ENCODE measurements around the gene CHST7.

The CHST7 gene

GRCh38 chrX:46607916-46608315, 34.4 kb downstream of the CHST7 start:
- DNase-seq (ENCODE audit: low read depth in 2 of 2), result no peak

GRCh38 chrX:46610070-46610658, 36.6 kb downstream of the CHST7 start:
- no peak for DNase-seq (ENCODE audit: low read depth in 2 of 2)

GRCh38 chrX:46611658-46612362, 38.2 kb downstream of the CHST7 start:
- DNase-seq (ENCODE audit: low read depth in 2 of 2), result no peak

- DNase-seq (ENCODE audit: low read depth in 2 of 2), result no peak
These were observed 44.3 kb downstream of the CHST7 start for GRCh38 chrX:46617906-46618305.

GRCh38 chrX:46618947-46619346, 45.4 kb downstream of the CHST7 start:
- DNase-seq (ENCODE audit: low read depth in 2 of 2), result no peak

- DNase-seq (ENCODE audit: low read depth in 2 of 2), result no peak
These were observed 46.9 kb downstream of the CHST7 start for GRCh38 chrX:46620505-46620904.

- no peak for DNase-seq (ENCODE audit: low read depth in 2 of 2)
These were observed 48.0 kb downstream of the CHST7 start for GRCh38 chrX:46621572-46621971.

- DNase-seq (ENCODE audit: low read depth in 2 of 2), result no peak
These were observed 50.7 kb downstream of the CHST7 start for GRCh38 chrX:46624090-46624786.

- no peak for DNase-seq (ENCODE audit: low read depth in 2 of 2)
These were observed 53.0 kb downstream of the CHST7 start for GRCh38 chrX:46626566-46626965.

- no peak for DNase-seq (ENCODE audit: low read depth in 2 of 2)
These were observed 53.5 kb downstream of the CHST7 start for GRCh38 chrX:46627062-46627461.

- no peak for DNase-seq (ENCODE audit: low read depth in 2 of 2)
These were observed 54.3 kb downstream of the CHST7 start for GRCh38 chrX:46627711-46628419.

GRCh38 chrX:46628460-46629371, 55.2 kb downstream of the CHST7 start:
- peak in 1 of 2 donors; percentile 2 for DNase-seq (ENCODE audit: low read depth in 2 of 2)

- DNase-seq (ENCODE audit: low read depth in 2 of 2), result no peak
These were observed 56.6 kb downstream of the CHST7 start for GRCh38 chrX:46630141-46630540.

GRCh38 chrX:46634577-46634976, 61.0 kb downstream of the CHST7 start:
- no peak for DNase-seq (ENCODE audit: low read depth in 2 of 2)

- no peak for DNase-seq (ENCODE audit: low read depth in 2 of 2)
These were observed 61.6 kb downstream of the CHST7 start for GRCh38 chrX:46635186-46635585.

GRCh38 chrX:46636223-46636622, 62.7 kb downstream of the CHST7 start:
- DNase-seq (ENCODE audit: low read depth in 2 of 2), result no peak

GRCh38 chrX:46637938-46638337, 64.4 kb downstream of the CHST7 start:
- DNase-seq (ENCODE audit: low read depth in 2 of 2), result no peak

- DNase-seq (ENCODE audit: low read depth in 2 of 2), result no peak
These were observed 68.6 kb downstream of the CHST7 start for GRCh38 chrX:46642145-46642544.

GRCh38 chrX:46643636-46644035, 70.1 kb downstream of the CHST7 start:
- DNase-seq (ENCODE audit: low read depth in 2 of 2), result no peak

- no peak for DNase-seq (ENCODE audit: low read depth in 2 of 2)
These were observed 72.0 kb downstream of the CHST7 start for GRCh38 chrX:46645614-46646013.

- DNase-seq (ENCODE audit: low read depth in 2 of 2), result no peak
These were observed 73.7 kb downstream of the CHST7 start for GRCh38 chrX:46647251-46647650.

Measured in stimulated activated CD4-positive, alpha-beta T cell treated with anti-CD3 and anti-CD28 coated beads, Interleukin-4, amount 100 ng/mL, for 48 hours (primary cell).